OCI-LY1 (cell line): Measurements from ENCODE around the gene LAMA1.

Source experiments
- H2AFZ ChIP-seq: fragments of 200-600 bp; sonication (generic), shearing (Covaris generic); 2 replicates; pipeline ENCODE4 v1.6.0; 2014; ENCODE audit warnings: antibody characterized with exemption, mild to moderate bottlenecking, low read length
- H3F3A ChIP-seq: fragments of 200-600 bp; sonication (generic), shearing (Covaris generic); 2 replicates; pipeline ENCODE4 v1.6.0; 2014; ENCODE audit warnings: mild to moderate bottlenecking, antibody characterized with exemption, low read length, moderate library complexity; ENCODE audit not compliant: insufficient read depth
- H3K27ac ChIP-seq: fragments of 200-600 bp; sonication (generic); 2 replicates; pipeline ENCODE4 v1.5.1; 2014; ENCODE audit warnings: low read length, mixed run types, mild to moderate bottlenecking, low read depth; ENCODE audit not compliant: poor library complexity, severe bottlenecking
- H3K27me3 ChIP-seq: fragments of 200-600 bp; sonication (generic); 2 replicates; pipeline ENCODE4 v1.6.0; 2014; ENCODE audit warnings: antibody characterized with exemption, mild to moderate bottlenecking, low read length, moderate library complexity; ENCODE audit not compliant: insufficient read depth
- H3K36me3 ChIP-seq: fragments of 200-600 bp; sonication (generic); 2 replicates; pipeline ENCODE4 v1.6.1; 2014; ENCODE audit warnings: mild to moderate bottlenecking, antibody characterized with exemption, low read length, moderate library complexity, mixed read lengths; ENCODE audit not compliant: insufficient read depth
- H3K4me1 ChIP-seq: fragments of 200-600 bp; sonication (generic); 2 replicates; pipeline ENCODE4 v1.5.1; 2014; ENCODE audit warnings: mild to moderate bottlenecking, low read length, moderate library complexity; ENCODE audit not compliant: insufficient read depth, severe bottlenecking
- H3K4me2 ChIP-seq: fragments of 200-600 bp; sonication (generic), shearing (Covaris generic); 2 replicates; pipeline ENCODE4 v1.6.1; 2014; ENCODE audit warnings: low read length
- H3K4me3 ChIP-seq: fragments of 200-600 bp; sonication (generic); 2 replicates; pipeline ENCODE4 v1.5.1; 2014; ENCODE audit warnings: low read length, low read depth, mild to moderate bottlenecking, mixed read lengths; ENCODE audit not compliant: poor library complexity, severe bottlenecking
- H3K79me2 ChIP-seq: fragments of 200-600 bp; shearing (Covaris generic); 2 replicates; pipeline ENCODE4 v1.6.1; 2016; ENCODE audit warnings: mixed run types, low read length, mixed read lengths; ENCODE audit not compliant: insufficient read depth
- H3K9ac ChIP-seq: fragments of 200-600 bp; sonication (generic), shearing (Covaris generic); 2 replicates; pipeline ENCODE4 v1.6.1; 2014; ENCODE audit warnings: mild to moderate bottlenecking, low read length, mixed read lengths
- H3K9me2 ChIP-seq: fragments of 200-600 bp; sonication (generic), shearing (Covaris generic); 2 replicates; pipeline ENCODE4 v1.6.1; 2014; ENCODE audit warnings: low read depth, mild to moderate bottlenecking, low read length, mixed read lengths
- H3K9me3 ChIP-seq: fragments of 200-600 bp; shearing (Covaris generic); 2 replicates; pipeline ENCODE4 v1.6.1; 2014; ENCODE audit warnings: low read length, mixed read lengths
- H4K20me1 ChIP-seq: fragments of 200-600 bp; sonication (generic), shearing (Covaris generic); 2 replicates; pipeline ENCODE4 v1.6.0; 2016; ENCODE audit warnings: mild to moderate bottlenecking, low read length; ENCODE audit not compliant: insufficient read depth
- CTCF ChIP-seq: fragments of 200-600 bp; sonication (generic), shearing (Covaris generic); IDR thresholded peaks from 2 replicates; pipeline ENCODE4 v1.5.1; 2017; ENCODE audit warnings: mild to moderate bottlenecking, antibody characterized with exemption, low read length, moderate library complexity, mixed read lengths
- EZH2 ChIP-seq: fragments of 200-600 bp; sonication (generic), shearing (Covaris generic); IDR thresholded peaks from 2 replicates; pipeline ENCODE4 v1.8.0; 2017; ENCODE audit warnings: borderline replicate concordance, mixed run types, mild to moderate bottlenecking, antibody characterized with exemption, low read length, moderate library complexity, mixed read lengths

Gene LAMA1

DNA sequence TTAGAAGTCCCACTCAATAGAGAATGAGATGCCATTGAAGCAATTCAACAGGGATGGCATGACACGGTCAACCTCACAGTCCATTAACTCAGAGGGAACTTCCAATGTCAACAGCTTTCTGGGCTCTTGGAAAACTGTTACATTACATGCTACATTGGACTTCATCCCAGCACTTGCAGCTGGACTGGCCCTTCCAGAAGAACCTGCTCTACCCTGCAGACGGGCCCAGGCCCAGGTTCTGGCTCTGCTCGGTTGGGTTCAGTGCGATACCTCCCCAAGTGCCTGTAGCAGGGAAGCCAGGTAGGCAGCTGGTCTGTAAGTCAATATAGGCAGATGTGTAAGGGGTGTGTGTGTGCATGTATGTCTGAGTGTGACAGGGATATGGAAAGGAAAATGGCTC is 12.9 kb downstream of the LAMA1 start:
- TF ChIP-seq CTCF (no peak), EZH2 (no peak)
- Histone ChIP-seq H3K4me1 (no peaks in the 10 kb centered on the region), H3K9me3 (no peaks in the 10 kb centered on the region), H3K36me3 (no peaks in the 10 kb centered on the region), H3K27me3 (no peaks in the 10 kb centered on the region), H3K4me3 (no peak overlapping the region), H3K9ac (no peak overlapping the region), H3K4me2 (no peak overlapping the region), H4K20me1 (no peaks in the 10 kb centered on the region), H3K79me2 (no peaks in the 10 kb centered on the region), H3F3A (no peaks in the 10 kb centered on the region), H2AFZ (no peak overlapping the region), H3K9me2 (no peaks in the 10 kb centered on the region), H3K27ac (no peak overlapping the region)

- H3K36me3 ChIP-seq = no peaks in the 10 kb centered on the region
- TF ChIP-seq CTCF = no peak
- TF ChIP-seq EZH2 = no peak
- H3K27ac ChIP-seq = no peak overlapping the region
- H3K9ac ChIP-seq = no peak overlapping the region
- no peak overlapping the region for H2AFZ ChIP-seq
- no peaks in the 10 kb centered on the region for H3K79me2 ChIP-seq
- no peaks in the 10 kb centered on the region for H4K20me1 ChIP-seq
- no peak overlapping the region for H3K4me3 ChIP-seq
- H3F3A ChIP-seq = no peaks in the 10 kb centered on the region
- no peaks in the 10 kb centered on the region for H3K9me2 ChIP-seq
- H3K9me3 ChIP-seq = no peaks in the 10 kb centered on the region
- H3K4me2 ChIP-seq = no peak overlapping the region
- no peaks in the 10 kb centered on the region for H3K4me1 ChIP-seq
- H3K27me3 ChIP-seq = no peaks in the 10 kb centered on the region
Measured at GRCh38 chr18:7102131-7102530, 15.5 kb downstream of the LAMA1 start.

GRCh38 chr18:7096838-7097237 is 20.8 kb downstream of the LAMA1 start:
- Histone ChIP-seq H3K9me2 (no peaks in the 10 kb centered on the region), H3K27me3 (no peaks in the 10 kb centered on the region; the same call in 1 of the 2 replicates), H3K4me3 (no peak overlapping the region), H3K27ac (no peak overlapping the region), H3F3A (no peaks in the 10 kb centered on the region), H4K20me1 (no peaks in the 10 kb centered on the region), H3K9me3 (no peaks in the 10 kb centered on the region), H3K9ac (no peak overlapping the region), H3K4me1 (no peaks in the 10 kb centered on the region), H3K79me2 (no peaks in the 10 kb centered on the region), H3K36me3 (no peaks in the 10 kb centered on the region), H3K4me2 (no peak overlapping the region), H2AFZ (no peak overlapping the region)
- TF ChIP-seq EZH2 = no peak
- no peak for TF ChIP-seq CTCF
